G401 (cell line): ENCODE measurements around the gene MAGEA2B. TPM values are rescaled to one million over a fixed set of nuclear protein-coding genes. Genes with fewer than 3 reads are reported as not detected.
"Not testable (repeated sequence)": the region's sequence is repeated elsewhere in the genome, so short reads cannot be mapped to it uniquely, and the experiment has no call there.

ENCODE experiments used
- DNase-seq: peaks from one replicate; pipeline ENCODE4 v3.0.0-alpha.2; 2015; ENCODE audit warnings: low spot score
- in situ Hi-C: cut with HindIII; loops from 2 replicates; pipeline ENCODE4 v1.10.0; 2016; ENCODE audit warnings: low sequenced_read_pairs, mixed read lengths
- total RNA-seq: library from RNA; depleted of rRNA; stranded (reverse); fragments of >200 nt; shearing (Covaris generic); gene quantifications from 2 replicates; pipeline ENCODE4 v1.2.3, GENCODE V29; 2014; rRNA removed

MAGEA2B gene
- total RNA-seq, 1 experiment from 2014 or later: not detected

DNA sequence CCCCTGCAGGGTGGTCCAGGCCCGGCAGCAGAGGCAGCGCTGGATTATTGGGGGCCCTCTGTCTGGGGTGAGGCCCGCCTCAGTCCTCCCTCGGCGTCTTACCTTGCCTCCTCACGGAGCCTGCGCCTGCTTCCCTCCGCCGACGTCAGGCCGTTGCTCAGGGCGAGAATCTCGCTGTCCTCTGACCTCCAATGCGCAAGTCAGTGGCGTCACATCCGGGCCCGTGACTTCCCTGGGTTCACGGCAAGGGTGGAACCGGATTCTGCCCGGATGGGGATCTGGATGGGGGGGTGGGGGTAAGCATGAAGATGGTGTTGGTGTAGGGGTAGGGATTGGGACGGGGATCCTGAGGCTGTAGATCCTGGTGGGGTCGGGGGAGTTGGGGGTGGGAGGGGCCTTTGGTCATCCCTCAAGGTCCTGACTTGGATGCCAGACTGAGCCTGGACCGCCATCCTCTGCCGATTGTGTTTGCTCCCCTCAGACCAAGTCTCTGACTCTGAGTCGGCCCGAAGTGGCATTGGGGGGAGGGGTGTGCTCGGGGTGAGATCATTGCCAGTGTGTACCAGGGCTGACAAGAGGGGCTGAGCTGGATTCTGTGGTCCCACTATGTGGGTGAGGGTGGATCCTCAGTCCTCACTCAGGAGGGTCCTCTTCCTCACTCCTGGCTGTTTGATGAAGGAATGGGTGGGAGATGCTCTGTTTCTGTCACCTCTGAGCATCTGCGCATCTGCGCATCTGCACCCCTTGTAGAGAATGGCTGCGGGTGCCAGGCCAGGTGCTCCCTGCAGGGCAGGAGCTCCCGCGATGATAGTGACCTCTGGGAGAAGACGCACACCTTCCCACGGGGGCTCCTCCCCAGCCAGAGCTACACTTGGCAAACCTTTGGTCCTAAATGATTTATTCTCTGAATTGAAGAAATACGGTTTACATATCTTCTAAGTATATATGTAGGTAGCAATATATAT, 39.5 kb downstream of the MAGEA2B start, which contains the start of gene MAGEA2:
MAGEA2 (minus strand) TSS at position 157 of the 965 bp plus-strand sequence. CDS start 2,479 bp downstream, outside the sequence.
- DNase-seq, in situ Hi-C loops: not testable (repeated sequence)

DNA sequence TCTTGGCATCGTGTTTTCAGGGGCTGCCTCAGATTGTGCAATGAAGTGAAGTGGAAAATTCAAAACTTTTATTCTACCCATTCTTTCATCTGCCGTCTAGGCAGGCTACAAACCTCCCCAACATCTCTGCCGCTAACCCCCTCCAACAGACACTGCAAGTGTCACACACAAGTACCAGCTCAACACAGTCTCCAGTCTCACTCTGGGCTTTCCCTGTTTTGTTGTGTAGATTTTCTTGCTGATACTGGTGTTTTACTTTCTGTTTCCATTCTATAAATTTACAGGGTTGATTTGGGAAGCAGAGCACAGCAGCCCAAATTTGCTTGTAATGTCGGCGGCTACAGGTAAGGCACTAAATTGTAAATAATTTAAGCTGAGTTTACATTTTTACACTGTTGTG, 40.4 kb downstream of the MAGEA2B start:
- in situ Hi-C loops: not testable (repeated sequence)

DNA sequence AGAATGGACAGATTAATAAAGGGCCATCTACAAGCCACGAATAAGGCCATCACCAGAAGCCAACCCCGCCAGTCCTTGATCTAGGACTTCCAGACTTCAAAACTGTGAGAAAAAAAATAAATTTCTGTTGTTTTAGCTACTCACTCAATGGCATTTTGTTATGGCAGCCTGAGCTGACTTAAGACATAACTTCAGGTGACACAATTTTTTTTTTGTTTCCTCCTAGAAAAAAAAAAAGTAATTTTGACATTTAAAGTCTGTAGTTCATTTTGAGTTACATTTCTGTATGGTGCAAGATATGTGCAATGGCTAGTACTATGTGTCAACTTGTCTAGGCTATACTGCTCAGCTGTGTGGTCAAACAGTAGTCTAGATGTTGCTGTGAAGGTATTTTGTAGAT, 44.5 kb downstream of the MAGEA2B start, which contains the start of gene CSAG3:
CSAG3 (plus strand) TSS at position 301 of the 400 bp plus-strand sequence.
- DNase-seq, in situ Hi-C loops: not testable (repeated sequence)

More for the DNA sequence above, 40.4 kb downstream of the MAGEA2B start:
- not testable (repeated sequence) for DNase-seq

DNA sequence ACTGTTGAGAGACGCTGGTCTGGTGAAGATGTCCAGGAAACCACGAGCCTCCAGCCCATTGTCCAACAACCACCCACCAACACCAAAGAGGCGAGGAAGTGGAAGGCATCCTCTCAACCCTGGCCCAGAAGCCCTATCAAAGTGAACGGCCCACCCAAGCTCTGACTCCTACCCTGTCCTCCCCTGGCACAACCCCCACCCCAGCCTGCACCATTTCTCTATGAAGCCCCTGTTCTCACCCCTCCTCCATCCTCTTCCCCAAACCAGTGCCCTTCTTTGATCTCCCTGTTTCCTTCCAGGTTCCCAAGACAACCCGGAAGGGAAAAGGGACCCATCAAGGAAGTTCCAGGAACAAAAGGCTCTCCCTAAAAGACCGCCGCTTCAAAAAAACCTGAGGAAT, 45.1 kb downstream of the MAGEA2B start:
- in situ Hi-C loops: not testable (repeated sequence)

DNA sequence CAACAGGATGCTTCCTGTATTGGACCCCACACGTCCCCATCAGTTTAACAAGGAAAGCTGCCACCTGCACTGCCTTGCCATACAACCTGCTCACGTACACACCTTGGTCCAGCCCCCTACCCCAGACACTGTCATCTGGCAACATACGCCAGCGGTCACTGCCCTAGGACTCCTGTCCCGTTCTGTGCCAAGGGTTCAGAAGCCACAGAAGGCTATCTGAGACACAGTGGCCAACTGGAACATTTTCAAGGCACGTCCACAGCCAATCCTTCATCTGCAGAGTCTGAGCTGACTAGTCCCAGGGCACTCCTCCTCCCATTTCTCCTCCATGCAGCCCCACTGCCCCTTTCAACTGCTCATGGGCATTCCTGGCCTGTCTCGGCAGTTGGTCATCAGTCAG, 47.2 kb downstream of the MAGEA2B start:
- in situ Hi-C loops, DNase-seq: not testable (repeated sequence)

More for the DNA sequence above, 45.1 kb downstream of the MAGEA2B start:
- DNase-seq: not testable (repeated sequence)

DNA sequence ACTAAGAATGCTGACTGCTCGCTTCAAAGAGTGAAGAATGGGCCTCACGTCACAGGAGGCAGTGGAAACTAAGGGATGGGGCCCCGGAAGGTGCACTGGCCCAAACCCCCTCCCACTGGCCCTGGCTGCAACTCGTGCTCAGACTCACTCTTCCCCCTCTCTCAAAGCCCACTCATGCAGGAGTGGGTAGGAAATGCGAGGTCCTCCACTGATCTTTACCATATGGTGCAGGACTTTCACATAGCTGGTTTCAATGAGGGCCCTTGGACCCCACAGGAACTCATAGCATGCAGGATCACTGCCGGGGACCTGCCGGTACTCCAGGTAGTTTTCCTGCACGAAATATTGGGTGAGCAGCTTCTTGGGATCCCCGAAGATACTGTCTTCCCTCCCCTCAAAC, 52.1 kb downstream of the MAGEA2B start:
- DNase-seq, in situ Hi-C loops: not testable (repeated sequence)

Other genes with a start within 250 kb of the MAGEA2B start
- not detected in 2 replicates for gene GABRQ, start 76.7 kb upstream of the MAGEA2B start, total RNA-seq
- gene MAGEA3, start 15.8 kb upstream of the MAGEA2B start, total RNA-seq: not detected in 2 replicates
- gene CSAG2, start 5.4 kb upstream of the MAGEA2B start, total RNA-seq: not detected in 2 replicates
- not detected in 2 replicates for gene CSAG1, start 19.1 kb downstream of the MAGEA2B start, total RNA-seq
- gene MAGEA12, start 19.1 kb downstream of the MAGEA2B start, total RNA-seq: not detected in 2 replicates
- gene MAGEA2, start 39.2 kb downstream of the MAGEA2B start, total RNA-seq: not detected in 2 replicates
- gene CSAG3, start 44.6 kb downstream of the MAGEA2B start, total RNA-seq: not detected in 2 replicates
- 0.37 TPM in 1 of 2 replicates, not detected in the other for gene MAGEA6, start 55.1 kb downstream of the MAGEA2B start, total RNA-seq
- 54.3 and 74.9 TPM in 2 replicates for gene CETN2, start 116.1 kb downstream of the MAGEA2B start, total RNA-seq
- gene NSDHL, start 116.4 kb downstream of the MAGEA2B start, total RNA-seq: 30.1 and 31.2 TPM in 2 replicates
- gene ZNF185, start 183.4 kb downstream of the MAGEA2B start, total RNA-seq: 0.43 TPM in 1 of 2 replicates, not detected in the other